ENCODE data around the gene LSMEM2. TPM values are rescaled to one million over a fixed set of nuclear protein-coding genes. Genes with fewer than 3 reads are reported as not detected.
"Not testable (repeated sequence)": the region's sequence is repeated elsewhere in the genome, so short reads cannot be mapped to it uniquely, and the experiment has no call there.

LSMEM2 gene
- total RNA-seq, 2 donors from 2014 or later = not detected

- H3K4me3 ChIP-seq = peak overlapping the region; percentile 4
- intact Hi-C loops (cut with DNase I) = no loop called here
- peaks cover 15% of the 10 kb centered on the region for H3K4me1 ChIP-seq
- H3K9ac ChIP-seq (ENCODE audit: low read depth in 2 of 2, low read length in 2 of 2) = peak overlapping the region in 1 of 2 donors; percentile 52
- DNase-seq = no peak
- H3K27me3 ChIP-seq = no peaks in the 10 kb centered on the region
- H3K9me3 ChIP-seq = no peaks in the 10 kb centered on the region
- H3K27ac ChIP-seq = peak overlapping the region; percentile 22
- H3K36me3 ChIP-seq = no peaks in the 10 kb centered on the region
- TF ChIP-seq, protein P1, sequence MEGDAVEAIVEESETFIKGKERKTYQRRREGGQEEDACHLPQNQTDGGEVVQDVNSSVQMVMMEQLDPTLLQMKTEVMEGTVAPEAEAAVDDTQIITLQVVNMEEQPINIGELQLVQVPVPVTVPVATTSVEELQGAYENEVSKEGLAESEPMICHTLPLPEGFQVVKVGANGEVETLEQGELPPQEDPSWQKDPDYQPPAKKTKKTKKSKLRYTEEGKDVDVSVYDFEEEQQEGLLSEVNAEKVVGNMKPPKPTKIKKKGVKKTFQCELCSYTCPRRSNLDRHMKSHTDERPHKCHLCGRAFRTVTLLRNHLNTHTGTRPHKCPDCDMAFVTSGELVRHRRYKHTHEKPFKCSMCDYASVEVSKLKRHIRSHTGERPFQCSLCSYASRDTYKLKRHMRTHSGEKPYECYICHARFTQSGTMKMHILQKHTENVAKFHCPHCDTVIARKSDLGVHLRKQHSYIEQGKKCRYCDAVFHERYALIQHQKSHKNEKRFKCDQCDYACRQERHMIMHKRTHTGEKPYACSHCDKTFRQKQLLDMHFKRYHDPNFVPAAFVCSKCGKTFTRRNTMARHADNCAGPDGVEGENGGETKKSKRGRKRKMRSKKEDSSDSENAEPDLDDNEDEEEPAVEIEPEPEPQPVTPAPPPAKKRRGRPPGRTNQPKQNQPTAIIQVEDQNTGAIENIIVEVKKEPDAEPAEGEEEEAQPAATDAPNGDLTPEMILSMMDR (IDR thresholded peaks at IDR 0.05) = no peak
Observed at GRCh38 chr3:50302095-50303012, 23.5 kb downstream of the LSMEM2 start.

- Histone ChIP-seq H3K9ac (ENCODE audit: low read depth in 2 of 2, low read length in 2 of 2) (peak within 1 kb of the TSS; percentile 34 to 52), H3K9me3 (no peaks in the 10 kb centered on the region), H3K27me3 (no peaks in the 10 kb centered on the region), H3K36me3 (no peaks in the 10 kb centered on the region), H3K4me1 (peaks cover 13% of the 10 kb centered on the region), H3K27ac (peak within 1 kb of the TSS; percentile 47), H3K4me3 (peak within 1 kb of the TSS; percentile 4)
- intact Hi-C loops (cut with DNase I) = no loop called here
- TF ChIP-seq, protein P1 (IDR thresholded peaks at IDR 0.05) = no peak
- peak; percentile 77 for DNase-seq
Observed at GRCh38 chr3:50303013-50303815, 24.3 kb downstream of the LSMEM2 start, which contains the start of gene HYAL1. TSS of gene HYAL1 (minus strand) at chr3:50303574. CDS start at chr3:50302956, 618 bp downstream.

DNA sequence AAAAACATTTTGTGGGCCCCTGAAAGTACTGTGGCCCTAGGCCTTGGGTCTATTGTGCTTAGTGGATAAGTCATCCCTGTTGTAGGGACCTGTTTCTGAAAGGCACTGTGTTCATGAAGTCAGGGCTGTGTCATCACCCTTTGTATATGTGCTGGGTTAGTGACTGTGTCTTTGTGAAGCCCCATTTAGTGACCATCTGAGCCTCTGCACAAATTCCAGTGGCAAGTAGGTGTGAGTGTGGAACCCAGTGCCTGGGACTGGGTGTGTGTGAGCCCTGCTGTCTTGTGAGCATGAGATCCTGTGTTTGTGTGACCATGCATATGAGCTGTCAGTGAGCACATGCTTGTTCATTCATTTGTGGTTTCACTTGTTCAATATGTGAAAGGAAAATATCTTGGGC, 25.7 kb downstream of the LSMEM2 start:
- H3K27me3 ChIP-seq = no peaks in the 10 kb centered on the region
- peaks cover 8% of the 10 kb centered on the region for H3K4me1 ChIP-seq
- no peak overlapping the region for H3K4me3 ChIP-seq

GRCh38 chr3:50312041-50312440, 33.2 kb downstream of the LSMEM2 start:
- H3K4me1 ChIP-seq; H3K36me3 ChIP-seq; H3K4me3 ChIP-seq; H3K9ac ChIP-seq (ENCODE audit: low read depth in 2 of 2, low read length in 2 of 2); H3K27me3 ChIP-seq; H3K27ac ChIP-seq; DNase-seq; intact Hi-C loops (cut with DNase I); H3K9me3 ChIP-seq: not testable (repeated sequence)

More for the DNA sequence above, 25.7 kb downstream of the LSMEM2 start:
- Histone ChIP-seq H3K9me3 (no peaks in the 10 kb centered on the region), H3K9ac (ENCODE audit: low read depth in 2 of 2, low read length in 2 of 2) (no peak overlapping the region), H3K36me3 (no peaks in the 10 kb centered on the region), H3K27ac (no peak overlapping the region)
- intact Hi-C loops (cut with DNase I) = no loop called here
- DNase-seq = no peak
- TF ChIP-seq, protein P1 (IDR thresholded peaks at IDR 0.05) = no peak

DNA sequence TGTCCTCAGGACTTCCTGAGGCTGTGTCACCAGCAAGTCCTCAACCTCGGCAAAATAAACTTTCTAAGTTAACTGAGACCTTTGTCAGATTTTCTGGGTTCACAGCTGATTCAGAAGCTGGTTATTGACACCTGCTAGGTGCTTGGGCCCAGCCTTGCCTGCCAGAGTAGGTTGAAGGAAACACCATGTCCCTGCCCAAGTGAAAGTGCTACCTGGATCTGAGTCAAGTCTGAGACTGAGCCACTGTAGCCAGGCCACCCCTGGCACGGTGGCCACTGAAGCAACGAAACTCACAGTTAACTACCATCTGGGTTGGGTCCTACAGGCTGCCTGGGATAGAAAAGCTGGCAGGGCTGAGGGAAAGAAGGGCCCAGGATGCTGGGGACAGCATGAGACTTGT, 35.5 kb downstream of the LSMEM2 start:
- H3K36me3 ChIP-seq = no peaks in the 10 kb centered on the region
- TF ChIP-seq, protein P1 (IDR thresholded peaks at IDR 0.05) = no peak
- intact Hi-C loops (cut with DNase I) = no loop called here
- H3K9me3 ChIP-seq = no peaks in the 10 kb centered on the region
- peaks cover 28% of the 10 kb centered on the region for H3K4me1 ChIP-seq
- no peak overlapping the region for H3K9ac ChIP-seq (ENCODE audit: low read depth in 2 of 2, low read length in 2 of 2)
- no peaks in the 10 kb centered on the region for H3K27me3 ChIP-seq
- no peak overlapping the region for H3K4me3 ChIP-seq
- no peak overlapping the region for H3K27ac ChIP-seq
- no peak for DNase-seq
